SU-DHL-6 (cell line): ENCODE measurements around the gene OR6Q1.

Experiments used
- H2AFZ ChIP-seq: fragments of 200-600 bp; sonication (generic); 2 replicates; pipeline ENCODE4 v1.6.1; 2014; ENCODE audit warnings: low read depth, mild to moderate bottlenecking, moderate library complexity, mixed read lengths, antibody characterized with exemption, low read length; ENCODE audit not compliant: severe bottlenecking
- H3F3A ChIP-seq: fragments of 200-600 bp; shearing (Covaris generic); 2 replicates; pipeline ENCODE4 v1.6.0; 2016; ENCODE audit warnings: antibody characterized with exemption, mild to moderate bottlenecking; ENCODE audit not compliant: insufficient read depth
- H3K27ac ChIP-seq: fragments of 200-600 bp; sonication (generic); 2 replicates; pipeline ENCODE4 v1.5.1; 2016; ENCODE audit warnings: low read depth, mild to moderate bottlenecking, low read length, moderate library complexity, mixed read lengths
- H3K27me3 ChIP-seq: fragments of 200-600 bp; sonication (generic), shearing (Covaris generic); 2 replicates; pipeline ENCODE4 v1.6.0; 2014; ENCODE audit warnings: mild to moderate bottlenecking, low read length
- H3K36me3 ChIP-seq: fragments of 200-600 bp; sonication (generic); 2 replicates; pipeline ENCODE4 v1.6.1; 2014; ENCODE audit warnings: mild to moderate bottlenecking, low read length, mixed read lengths
- H3K4me2 ChIP-seq: fragments of 300-600, 200-600 bp; shearing (Covaris generic), sonication (generic); 2 replicates; pipeline ENCODE4 v1.6.0; 2014; ENCODE audit warnings: low read length, low read depth, mild to moderate bottlenecking; ENCODE audit not compliant: poor library complexity, severe bottlenecking
- H3K4me3 ChIP-seq: fragments of 200-600 bp; sonication (generic); 2 replicates; pipeline ENCODE4 v1.5.1; 2014; ENCODE audit warnings: antibody characterized with exemption, low read length, mild to moderate bottlenecking, mixed read lengths; ENCODE audit not compliant: insufficient read depth, poor library complexity, severe bottlenecking
- H3K79me2 ChIP-seq: fragments of 200-600 bp; sonication (generic); 2 replicates; pipeline ENCODE4 v1.6.1; 2014; ENCODE audit warnings: mild to moderate bottlenecking, low read length, moderate library complexity; ENCODE audit not compliant: insufficient read depth
- H3K9ac ChIP-seq: fragments of 200-600 bp; sonication (generic); 2 replicates; pipeline ENCODE4 v1.7.0; 2014; ENCODE audit warnings: mild to moderate bottlenecking, low read length
- H3K9me2 ChIP-seq: fragments of 200-600 bp; sonication (generic); replicated peaks from 2 replicates; pipeline ENCODE4 v1.6.1; 2014; ENCODE audit warnings: low read length; ENCODE audit not compliant: insufficient read depth
- H3K9me3 ChIP-seq: fragments of 200-600 bp; sonication (generic); 2 replicates; pipeline ENCODE4 v1.6.1; 2014; ENCODE audit warnings: low read length, mixed read lengths; ENCODE audit not compliant: insufficient read depth
- H4K20me1 ChIP-seq: fragments of 200-600 bp; sonication (generic); 2 replicates; pipeline ENCODE4 v1.6.1; 2014; ENCODE audit warnings: low read depth, mild to moderate bottlenecking, antibody characterized with exemption, low read length, moderate library complexity, mixed read lengths
- EZH2phosphoT487 ChIP-seq: fragments of 200-600 bp; sonication (generic), shearing (Covaris generic); conservative IDR thresholded peaks from 2 replicates; pipeline ENCODE4 v1.6.1; 2018; ENCODE audit warnings: mild to moderate bottlenecking, antibody characterized with exemption, low read length, moderate library complexity, mixed read lengths
- TF ChIP-seq, protein P1 (sequence below): fragments of 200-600 bp; sonication (generic); IDR thresholded peaks from one replicate; pipeline ENCODE4 v1.5.1; 2017; ENCODE audit warnings: antibody characterized with exemption, mild to moderate bottlenecking, low read length, moderate library complexity; ENCODE audit not compliant: insufficient read depth, poor library complexity, severe bottlenecking

Gene OR6Q1

DNA sequence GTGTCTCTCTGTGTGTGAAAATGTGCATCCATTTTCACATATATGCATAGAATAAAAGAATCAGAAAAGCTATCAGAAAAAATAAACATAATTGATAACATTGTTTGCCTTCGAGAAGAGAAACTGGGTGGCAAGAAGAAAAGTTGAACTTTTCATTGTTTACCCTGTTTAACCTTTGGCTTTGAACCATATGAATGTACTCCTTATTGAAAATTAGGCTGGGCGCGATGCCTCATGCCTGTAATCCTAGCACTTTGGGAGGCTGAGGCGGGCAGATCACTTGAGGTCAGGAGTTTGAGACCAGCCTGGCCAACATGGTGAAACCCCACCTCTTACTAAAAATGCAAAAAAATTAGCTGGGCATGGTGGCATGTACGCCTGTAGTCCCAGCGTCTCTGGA, 19.0 kb upstream of the OR6Q1 start:
- H3K27ac ChIP-seq: no peak overlapping the region
- H3K9me2 ChIP-seq: no peaks in the 10 kb centered on the region
- no peaks in the 10 kb centered on the region for H3K9me3 ChIP-seq
- no peak overlapping the region for H2AFZ ChIP-seq
- no peaks in the 10 kb centered on the region for H4K20me1 ChIP-seq
- H3K4me2 ChIP-seq: no peak overlapping the region
- no peaks in the 10 kb centered on the region for H3K79me2 ChIP-seq
- no peak overlapping the region for H3K9ac ChIP-seq
- no peaks in the 10 kb centered on the region for H3K27me3 ChIP-seq
- no peaks in the 10 kb centered on the region for H3F3A ChIP-seq
- no peaks in the 10 kb centered on the region for H3K36me3 ChIP-seq
- H3K4me3 ChIP-seq: no peak overlapping the region
- TF ChIP-seq EZH2phosphoT487: no peak
- TF ChIP-seq, protein P1, sequence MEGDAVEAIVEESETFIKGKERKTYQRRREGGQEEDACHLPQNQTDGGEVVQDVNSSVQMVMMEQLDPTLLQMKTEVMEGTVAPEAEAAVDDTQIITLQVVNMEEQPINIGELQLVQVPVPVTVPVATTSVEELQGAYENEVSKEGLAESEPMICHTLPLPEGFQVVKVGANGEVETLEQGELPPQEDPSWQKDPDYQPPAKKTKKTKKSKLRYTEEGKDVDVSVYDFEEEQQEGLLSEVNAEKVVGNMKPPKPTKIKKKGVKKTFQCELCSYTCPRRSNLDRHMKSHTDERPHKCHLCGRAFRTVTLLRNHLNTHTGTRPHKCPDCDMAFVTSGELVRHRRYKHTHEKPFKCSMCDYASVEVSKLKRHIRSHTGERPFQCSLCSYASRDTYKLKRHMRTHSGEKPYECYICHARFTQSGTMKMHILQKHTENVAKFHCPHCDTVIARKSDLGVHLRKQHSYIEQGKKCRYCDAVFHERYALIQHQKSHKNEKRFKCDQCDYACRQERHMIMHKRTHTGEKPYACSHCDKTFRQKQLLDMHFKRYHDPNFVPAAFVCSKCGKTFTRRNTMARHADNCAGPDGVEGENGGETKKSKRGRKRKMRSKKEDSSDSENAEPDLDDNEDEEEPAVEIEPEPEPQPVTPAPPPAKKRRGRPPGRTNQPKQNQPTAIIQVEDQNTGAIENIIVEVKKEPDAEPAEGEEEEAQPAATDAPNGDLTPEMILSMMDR: no peak

DNA sequence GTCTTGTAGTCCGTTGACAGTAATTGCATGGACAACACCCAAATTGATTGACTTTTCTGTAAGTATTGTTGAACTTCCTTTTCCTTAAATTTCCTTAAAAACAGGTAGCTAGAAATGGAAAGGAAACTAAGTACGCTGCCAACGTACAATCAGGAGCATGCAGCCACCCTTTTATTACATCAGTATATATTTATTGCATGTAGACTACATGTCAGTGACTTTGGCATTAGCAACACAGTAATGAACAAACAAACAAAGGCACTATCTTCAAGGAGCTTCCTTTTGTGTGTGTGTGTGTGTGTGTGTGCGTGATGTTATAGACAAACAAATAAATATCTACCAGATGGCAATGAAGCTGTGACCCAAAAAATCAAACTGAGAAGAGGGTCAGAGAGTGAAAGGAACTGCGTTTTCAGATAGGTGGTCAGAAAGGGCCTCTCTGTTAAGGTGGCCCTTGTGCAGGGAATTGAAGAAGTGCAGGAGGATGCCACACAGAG, 7.3 kb upstream of the OR6Q1 start, which contains the start of gene OR9Q1:
Gene OR9Q1, plus strand, starts transcription at position 447 of the 497 bp plus-strand sequence. CDS start 155,564 bp downstream, outside the sequence.
- no peaks in the 10 kb centered on the region for H3K79me2 ChIP-seq

DNA sequence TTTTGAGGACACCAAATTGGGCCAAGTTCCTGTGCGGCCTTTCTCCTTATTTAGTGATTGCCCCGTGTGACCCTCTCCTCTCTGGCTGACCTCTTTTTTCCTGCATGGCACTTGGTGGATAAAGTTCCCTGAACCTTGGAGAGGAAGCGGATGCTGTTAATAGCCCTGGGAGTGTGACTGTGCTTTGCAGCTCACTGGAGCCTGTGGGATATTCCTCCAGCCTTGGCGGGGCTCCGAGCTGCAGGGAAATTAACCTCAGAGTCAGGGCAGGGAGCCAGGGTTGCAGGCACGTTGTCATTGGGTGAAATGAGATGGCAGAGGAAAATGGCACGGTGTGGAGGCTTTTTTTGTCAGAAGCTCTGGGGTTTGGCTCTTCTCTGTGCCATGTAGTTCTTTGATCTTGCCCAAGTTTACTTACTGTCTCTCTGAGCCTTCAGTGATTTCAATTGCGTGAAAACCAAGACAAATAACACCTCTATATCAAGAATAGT, 6.1 kb upstream of the OR6Q1 start:
- Histone ChIP-seq H3K36me3 (no peaks in the 10 kb centered on the region), H3K4me2 (no peak overlapping the region), H3K9me3 (no peaks in the 10 kb centered on the region), H3K9ac (no peak overlapping the region), H3K4me3 (no peak overlapping the region), H2AFZ (no peak overlapping the region), H3K79me2 (no peaks in the 10 kb centered on the region), H3K9me2 (no peaks in the 10 kb centered on the region), H3K27me3 (no peaks in the 10 kb centered on the region), H3K27ac (no peak overlapping the region), H4K20me1 (no peaks in the 10 kb centered on the region), H3F3A (no peaks in the 10 kb centered on the region)
- no peak for TF ChIP-seq EZH2phosphoT487
- TF ChIP-seq, protein P1: no peak

More for the DNA sequence above, 7.3 kb upstream of the OR6Q1 start, which contains the start of gene OR9Q1:
- Histone ChIP-seq H3K27me3 (no peaks in the 10 kb centered on the region), H3K4me3 (no peak within 1 kb of the TSS), H3K9me2 (no peaks in the 10 kb centered on the region), H3K9ac (no peak within 1 kb of the TSS), H2AFZ (no peak within 1 kb of the TSS), H3F3A (no peaks in the 10 kb centered on the region), H3K36me3 (no peaks in the 10 kb centered on the region), H4K20me1 (no peaks in the 10 kb centered on the region), H3K27ac (no peak within 1 kb of the TSS), H3K4me2 (no peak within 1 kb of the TSS), H3K9me3 (no peaks in the 10 kb centered on the region)
- TF ChIP-seq EZH2phosphoT487: no peak
- TF ChIP-seq, protein P1: no peak
